MM.1S (cell line): ENCODE measurements around the gene C9.

Experiments used
- CTCF ChIP-seq: fragments of 300-600 bp; sonication (generic); IDR thresholded peaks from 2 replicates; pipeline ENCODE4 v1.5.1; 2016; ENCODE audit warnings: antibody characterized with exemption, low read length, mixed read lengths
- EZH2 ChIP-seq: fragments of 300-600 bp; sonication (generic); optimal IDR thresholded peaks from 2 replicates; pipeline ENCODE3; 2017; ENCODE audit warnings: low read depth, mild to moderate bottlenecking, antibody characterized with exemption, low read length, mixed read lengths

GRCh38 chr5:39249069-39249468 is 115.2 kb downstream of the C9 start:
- TF ChIP-seq CTCF = no peak
- no peak for TF ChIP-seq EZH2
